Measurements from ENCODE around the gene CNOT4. TPM values are rescaled to one million over a fixed set of nuclear protein-coding genes. Genes with fewer than 3 reads are reported as not detected.

CNOT4 gene
- total and polyA plus RNA-seq, 10 of the 15 experiments (the other 5 are each of a cell fraction or from before 2014, with no cell fraction given) = 9.4 to 29.6 (median 16.6) TPM

- TF ChIP-seq ASH2L (IDR thresholded peaks at IDR 0.05; ENCODE audit: borderline replicate concordance, low read depth) (no peak), PAX5 (IDR thresholded peaks at IDR 0.05; ENCODE audit: borderline replicate concordance, low read depth, low read length) (no peak), ZBED1 (IDR thresholded peaks at IDR 0.05; ENCODE audit: borderline replicate concordance) (no peak), HSF1 (IDR thresholded peaks at IDR 0.05; ENCODE audit: low read depth, low read length) (no peak), SPI1 (IDR thresholded peaks at IDR 0.05; ENCODE audit: borderline replicate concordance, insufficient read depth, low read depth, low read length) (no peak), ATF2 (IDR thresholded peaks at IDR 0.05; ENCODE audit: low read length) (no peak)
Measured at GRCh38 chr7:135313971-135314370, 195.9 kb downstream of the CNOT4 start (continued).

Other genes with a start within 250 kb of the CNOT4 start
- 105 and 122 TPM in 2 replicates for gene NUP205, start 47.8 kb upstream of the CNOT4 start, total RNA-seq (2014; rRNA removed)
- 96.1 and 97.3 TPM in 2 replicates for gene NUP205, start 47.8 kb upstream of the CNOT4 start, total RNA-seq (2014; rRNA removed; fragmentation: Illumina TruSeq; extraction: Trizol)
- 104 and 109 TPM in 2 replicates for gene NUP205, start 47.8 kb upstream of the CNOT4 start, total RNA-seq (2021)
- gene NUP205, start 47.8 kb upstream of the CNOT4 start, polyA plus RNA-seq (2011; rRNA removed) = 110 and 118 TPM in 2 replicates
- gene NUP205, start 47.8 kb upstream of the CNOT4 start, polyA plus RNA-seq (2014; fragmentation: Illumina TruSeq; extraction: Trizol) = 88.4 and 97.2 TPM in 2 replicates
- gene NUP205, start 47.8 kb upstream of the CNOT4 start, polyA plus RNA-seq (2014; fragmentation: Nextera tagmentation; extraction: Ambion mirVana) = 10 to 100 TPM; 41.4 to 83.4 TPM
- 80.8 and 81.1 TPM in 2 replicates for gene NUP205, start 47.8 kb upstream of the CNOT4 start, polyA plus RNA-seq (2014; rRNA removed)
- gene NUP205, start 47.8 kb upstream of the CNOT4 start, polyA plus RNA-seq (2016; fragmentation: Nextera tagmentation; extraction: Ambion mirVana) = 10 to 100 TPM; 69.9 to 70.8 TPM
- 8.0 and 9.3 TPM in 2 replicates for gene STMP1, start 152.4 kb upstream of the CNOT4 start, total RNA-seq (2014; rRNA removed)
- 15.4 and 18.2 TPM in 2 replicates for gene STMP1, start 152.4 kb upstream of the CNOT4 start, total RNA-seq (2014; rRNA removed; fragmentation: Illumina TruSeq; extraction: Trizol)
- 21.7 and 23.7 TPM in 2 replicates for gene STMP1, start 152.4 kb upstream of the CNOT4 start, total RNA-seq (2021)
- gene STMP1, start 152.4 kb upstream of the CNOT4 start, polyA plus RNA-seq (2011; rRNA removed) = 23.8 and 33.3 TPM in 2 replicates
- 25.7 and 34.3 TPM in 2 replicates for gene STMP1, start 152.4 kb upstream of the CNOT4 start, polyA plus RNA-seq (2014; fragmentation: Illumina TruSeq; extraction: Trizol)
- gene STMP1, start 152.4 kb upstream of the CNOT4 start, polyA plus RNA-seq (2014; fragmentation: Nextera tagmentation; extraction: Ambion mirVana) = 10 to 100 TPM; 63.3 to 79.9 TPM
- gene STMP1, start 152.4 kb upstream of the CNOT4 start, polyA plus RNA-seq (2014; rRNA removed) = 12.0 and 15.7 TPM in 2 replicates
- gene STMP1, start 152.4 kb upstream of the CNOT4 start, polyA plus RNA-seq (2016; fragmentation: Nextera tagmentation; extraction: Ambion mirVana) = 10 to 100 TPM; 62.1 to 62.6 TPM
- not detected in 2 replicates for gene SLC13A4, start 218.1 kb upstream of the CNOT4 start, total RNA-seq (2014; rRNA removed)
- gene SLC13A4, start 218.1 kb upstream of the CNOT4 start, total RNA-seq (2014; rRNA removed; fragmentation: Illumina TruSeq; extraction: Trizol) = not detected in 2 replicates
- not detected in 2 replicates for gene SLC13A4, start 218.1 kb upstream of the CNOT4 start, total RNA-seq (2021)
- gene SLC13A4, start 218.1 kb upstream of the CNOT4 start, polyA plus RNA-seq (2011; rRNA removed) = not detected in 2 replicates
- not detected in 2 replicates for gene SLC13A4, start 218.1 kb upstream of the CNOT4 start, polyA plus RNA-seq (2014; fragmentation: Illumina TruSeq; extraction: Trizol)
- under 1 TPM in 1 of 2 experiments, not detected in 1; 0.14 TPM for gene SLC13A4, start 218.1 kb upstream of the CNOT4 start, polyA plus RNA-seq (2014; fragmentation: Nextera tagmentation; extraction: Ambion mirVana)
- gene SLC13A4, start 218.1 kb upstream of the CNOT4 start, polyA plus RNA-seq (2014; rRNA removed) = not detected in 2 replicates
- under 1 TPM; 0.20 to 0.23 TPM for gene SLC13A4, start 218.1 kb upstream of the CNOT4 start, polyA plus RNA-seq (2016; fragmentation: Nextera tagmentation; extraction: Ambion mirVana)
- not detected in 2 replicates for gene FAM180A, start 238.7 kb upstream of the CNOT4 start, total RNA-seq (2014; rRNA removed)
- not detected in 2 replicates for gene FAM180A, start 238.7 kb upstream of the CNOT4 start, total RNA-seq (2014; rRNA removed; fragmentation: Illumina TruSeq; extraction: Trizol)
- gene FAM180A, start 238.7 kb upstream of the CNOT4 start, total RNA-seq (2021) = not detected in 2 replicates
- not detected in 2 replicates for gene FAM180A, start 238.7 kb upstream of the CNOT4 start, polyA plus RNA-seq (2011; rRNA removed)
- gene FAM180A, start 238.7 kb upstream of the CNOT4 start, polyA plus RNA-seq (2014; fragmentation: Illumina TruSeq; extraction: Trizol) = not detected in 2 replicates
- gene FAM180A, start 238.7 kb upstream of the CNOT4 start, polyA plus RNA-seq (2014; fragmentation: Nextera tagmentation; extraction: Ambion mirVana) = not detected
- gene FAM180A, start 238.7 kb upstream of the CNOT4 start, polyA plus RNA-seq (2014; rRNA removed) = not detected in 2 replicates
- gene FAM180A, start 238.7 kb upstream of the CNOT4 start, polyA plus RNA-seq (2016; fragmentation: Nextera tagmentation; extraction: Ambion mirVana) = not detected

All from GM12878 (cell line).